NCI-H510A treated with DMSO at 0.1 percent for 48 hours (cell line): ENCODE results near the gene ADCY2.
A peak's percentile ranks its signal among the peaks of the same experiment; 100 is the strongest.

Source experiments
- DNase-seq: peaks from one replicate; lab custom pipeline; 2025; lab: John Stamatoyannopoulos, UW

The ADCY2 gene

DNA sequence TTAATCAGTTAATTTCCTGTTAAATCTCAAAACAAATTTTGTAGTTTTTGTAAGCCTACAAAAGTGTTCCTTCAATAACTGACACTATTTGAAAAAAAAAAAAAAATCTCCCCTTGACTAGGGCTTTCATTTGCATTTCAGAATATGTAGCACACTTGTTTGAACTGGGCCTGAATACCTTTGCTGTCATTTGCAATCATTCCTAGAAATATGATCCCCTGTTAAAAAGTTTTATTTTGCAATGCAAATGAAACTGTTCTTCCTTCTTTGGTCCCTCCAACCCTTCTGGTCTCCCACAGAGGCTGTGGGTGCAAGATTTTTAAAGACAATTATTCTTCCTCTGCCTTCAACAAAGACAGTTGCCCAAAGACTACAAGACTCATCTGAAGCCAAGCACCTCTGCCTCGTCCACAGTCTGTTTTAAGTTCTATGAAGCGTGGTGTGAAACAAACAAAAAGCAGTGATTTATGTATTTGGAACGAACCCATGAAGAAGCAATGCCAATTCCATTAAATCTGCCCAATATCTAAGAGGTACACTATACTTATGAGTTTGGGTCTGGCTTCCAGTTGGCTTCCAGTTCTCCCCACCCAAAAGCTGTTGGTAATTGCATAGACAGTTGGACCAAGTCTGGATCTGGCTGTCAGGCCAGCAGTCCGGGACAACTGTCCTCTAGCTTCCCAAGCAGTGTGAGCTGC is 388.9 kb downstream of the ADCY2 start:
- no peak for DNase-seq

GRCh38 chr5:7787770-7788169 is 391.8 kb downstream of the ADCY2 start:
- DNase-seq, result no peak

GRCh38 chr5:7789567-7789966 is 393.6 kb downstream of the ADCY2 start:
- no peak for DNase-seq

GRCh38 chr5:7793895-7794294 is 398.0 kb downstream of the ADCY2 start:
- no peak for DNase-seq

DNA sequence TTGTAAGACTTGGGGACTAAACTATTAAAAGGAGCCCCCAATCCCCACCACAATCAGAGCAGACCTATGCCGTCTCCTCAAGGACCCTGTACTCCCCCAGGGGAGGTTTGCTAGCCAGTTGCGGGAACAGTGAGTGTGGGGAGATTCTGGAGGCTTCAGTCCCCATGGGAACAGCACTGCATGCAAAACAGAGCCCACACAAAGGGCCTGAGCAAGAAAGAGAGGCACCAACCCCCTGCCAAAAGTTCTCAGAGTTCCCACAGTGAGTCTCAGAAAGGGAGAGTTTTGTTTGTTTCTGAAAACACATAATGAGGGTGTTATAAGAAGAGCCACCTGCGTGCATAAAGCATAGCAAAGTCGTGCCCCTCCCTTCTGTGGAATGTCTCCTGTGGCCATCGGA is 398.4 kb downstream of the ADCY2 start:
- DNase-seq, result no peak

GRCh38 chr5:7794823-7795222 is 398.9 kb downstream of the ADCY2 start:
- no peak for DNase-seq

- no peak for DNase-seq
Observed at GRCh38 chr5:7795306-7795705, 399.4 kb downstream of the ADCY2 start.

GRCh38 chr5:7801891-7802614 is 406.1 kb downstream of the ADCY2 start:
- DNase-seq, result peak; percentile 46

DNA sequence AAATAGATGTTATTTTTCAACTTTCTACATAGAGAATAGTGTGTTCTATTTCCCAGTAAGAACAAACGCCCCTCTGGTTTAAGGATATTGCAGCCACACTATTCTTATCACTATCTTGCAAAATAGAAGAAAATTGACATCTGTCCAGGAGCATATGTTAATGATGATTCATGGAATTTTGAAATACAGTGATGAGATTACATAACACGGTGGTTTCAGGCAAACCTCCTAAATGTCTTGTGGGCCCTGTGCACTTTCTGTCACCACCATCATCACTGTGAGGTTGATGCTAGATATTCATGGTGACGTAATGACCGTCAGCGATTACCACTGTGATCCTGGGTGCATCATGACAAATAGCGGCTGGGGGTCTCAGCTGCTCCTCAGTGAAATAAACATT is 406.9 kb downstream of the ADCY2 start:
- DNase-seq, result no peak

- no peak for DNase-seq
Observed at GRCh38 chr5:7803937-7804336, 408.0 kb downstream of the ADCY2 start.

DNA sequence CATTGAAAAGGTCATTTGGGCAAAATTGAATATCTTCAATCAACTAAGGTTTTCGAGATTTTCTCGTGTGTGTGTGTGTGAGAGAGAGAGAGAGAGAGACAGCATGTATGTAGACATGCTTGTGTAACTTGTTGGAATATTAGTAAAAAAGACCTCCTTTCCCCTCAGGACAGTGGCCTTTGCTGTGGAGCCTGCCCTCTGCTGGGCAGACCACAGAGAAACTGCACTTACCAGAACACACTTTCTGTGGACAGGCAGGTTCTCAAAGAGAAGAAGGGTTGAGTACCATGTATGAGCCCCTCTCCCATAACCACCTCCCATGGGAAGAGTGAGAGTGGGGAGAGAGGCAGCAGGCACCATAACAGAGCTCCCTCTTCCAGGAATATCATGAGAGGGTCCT is 409.4 kb downstream of the ADCY2 start:
- no peak for DNase-seq

DNA sequence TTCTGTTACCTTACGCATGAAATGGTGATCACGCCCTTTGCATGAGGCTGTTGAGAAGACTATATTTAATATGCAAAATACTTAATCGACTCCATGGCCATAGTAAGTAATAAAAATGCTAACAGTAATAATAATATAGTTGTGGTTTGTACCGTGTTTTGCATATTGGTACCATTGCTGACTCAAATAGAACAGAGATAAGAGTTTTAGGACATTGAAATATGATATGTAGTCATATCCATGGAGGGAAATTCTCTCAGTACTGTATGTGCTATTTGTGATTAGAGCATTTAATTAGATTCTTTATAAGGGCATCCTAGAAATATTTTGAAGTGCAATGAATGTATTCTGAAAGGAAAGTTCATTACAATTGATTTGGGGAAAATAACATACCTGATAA is 413.1 kb downstream of the ADCY2 start:
- DNase-seq, result no peak

DNA sequence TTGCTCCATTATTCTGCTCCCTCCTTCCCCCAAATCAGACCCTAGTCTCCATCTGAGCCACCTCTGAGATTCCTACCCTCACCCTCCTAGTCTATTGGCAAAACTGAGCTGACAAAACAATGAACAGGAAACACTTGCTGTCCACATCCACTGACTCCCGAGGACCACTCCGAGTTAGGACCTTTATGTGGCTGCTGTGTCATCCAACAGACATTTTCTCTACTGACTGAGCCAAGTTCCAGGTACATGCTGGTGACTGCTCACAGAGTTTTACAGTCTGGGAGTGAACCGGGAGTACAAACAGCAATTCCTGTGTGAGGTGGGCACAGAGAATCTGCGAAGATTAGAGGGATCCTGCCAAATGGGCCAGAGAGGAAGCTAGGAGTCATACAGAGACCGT is 415.8 kb downstream of the ADCY2 start:
- no peak for DNase-seq

DNA sequence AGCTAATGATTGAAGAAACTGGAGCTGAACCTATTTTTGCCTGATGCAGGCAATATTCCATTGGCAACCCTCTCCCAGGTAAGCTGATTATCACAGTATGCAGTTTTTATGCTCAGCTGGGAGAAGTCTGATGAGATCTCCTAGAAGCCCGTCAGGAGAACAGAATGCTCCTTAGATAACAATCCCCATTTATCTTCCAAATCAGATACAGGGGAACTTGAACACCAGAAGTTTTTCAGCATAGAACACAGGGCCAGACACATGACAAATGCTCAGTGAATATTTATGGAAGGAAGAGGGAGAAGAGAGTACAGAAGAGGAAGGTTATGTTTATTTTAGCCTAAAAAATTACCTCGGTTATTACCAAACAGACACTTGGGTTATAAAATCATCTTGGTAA is 417.1 kb downstream of the ADCY2 start:
- no peak for DNase-seq

DNA sequence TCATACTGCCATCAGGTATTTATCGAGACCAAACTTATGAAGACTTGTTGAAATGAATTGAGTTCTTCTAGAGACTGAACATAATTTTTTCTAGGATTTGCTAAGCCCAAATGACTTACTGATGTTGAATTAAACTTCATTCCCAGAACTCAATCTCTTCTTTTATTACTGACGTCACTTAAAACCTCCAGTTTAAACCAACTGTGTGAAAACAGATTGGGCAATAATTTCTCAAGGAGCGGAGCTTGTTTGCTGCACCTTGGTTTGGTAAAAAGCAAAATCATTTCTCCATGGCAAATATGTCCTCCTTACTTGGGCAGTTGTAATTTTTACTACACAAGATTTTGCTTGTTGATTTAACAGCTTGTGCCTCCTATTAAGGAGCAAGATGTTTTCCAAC is 417.6 kb downstream of the ADCY2 start:
- DNase-seq, result no peak

GRCh38 chr5:7814816-7815215 is 418.9 kb downstream of the ADCY2 start:
- DNase-seq, result no peak

- peak; percentile 69 for DNase-seq
Observed at GRCh38 chr5:7815892-7816534, 420.1 kb downstream of the ADCY2 start.

- DNase-seq, result no peak
Observed at GRCh38 chr5:7816535-7816901, 420.6 kb downstream of the ADCY2 start.

DNA sequence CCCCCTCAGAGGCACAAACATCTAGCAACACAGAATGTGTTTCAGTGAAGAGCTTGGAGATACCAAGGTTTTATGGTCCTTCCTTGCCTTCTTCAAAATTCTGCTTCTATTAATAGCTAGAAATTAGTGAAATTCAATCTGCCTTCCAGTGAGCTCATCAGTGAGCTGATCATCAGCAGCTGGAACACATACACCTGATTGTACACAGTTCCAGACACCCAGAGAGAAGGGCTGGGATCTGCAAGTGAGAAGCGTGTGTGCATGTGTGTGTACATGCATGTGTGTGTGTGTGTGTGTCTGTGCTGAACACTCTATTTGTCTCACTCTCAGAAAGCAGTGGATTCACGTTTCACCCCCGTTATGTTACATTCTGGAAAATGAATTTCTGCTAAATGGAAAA is 426.5 kb downstream of the ADCY2 start:
- no peak for DNase-seq

DNA sequence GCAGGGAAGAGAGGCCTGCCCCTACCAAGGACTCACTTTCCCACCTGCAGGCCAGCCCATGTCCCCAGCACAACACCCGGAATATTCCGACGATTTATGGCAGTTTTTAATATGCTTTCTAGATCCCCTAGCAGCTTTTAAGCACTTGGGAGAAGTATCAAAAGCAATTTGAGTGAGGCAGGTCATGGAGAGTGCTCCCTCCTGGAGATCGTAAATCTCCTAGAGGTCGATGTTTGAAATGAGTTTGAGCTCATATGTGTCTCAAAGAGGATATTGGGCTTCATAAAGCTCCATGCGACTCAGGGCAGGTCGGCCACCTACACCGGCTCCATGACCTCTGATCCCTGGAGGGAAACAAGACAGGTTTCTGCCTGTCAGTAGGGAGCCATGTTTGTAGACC is 427.7 kb downstream of the ADCY2 start:
- no peak for DNase-seq

DNA sequence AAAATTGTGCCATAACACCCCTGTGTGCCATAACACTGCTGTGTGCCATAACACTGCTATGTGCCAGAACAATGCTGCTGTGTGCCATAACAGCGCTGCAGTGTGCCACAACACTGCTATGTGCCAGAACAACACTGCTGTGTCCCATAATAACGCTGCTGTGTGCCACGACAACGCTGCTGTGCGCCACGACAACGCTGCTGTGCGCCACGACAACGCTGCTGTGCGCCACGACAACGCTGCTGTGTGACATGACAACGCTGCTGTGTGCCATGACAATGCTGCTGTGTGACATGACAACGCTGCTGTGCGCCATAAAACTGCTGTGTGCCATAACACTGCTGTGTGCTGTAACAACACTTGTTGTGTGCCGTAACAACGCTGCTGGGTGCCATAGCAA is 429.1 kb downstream of the ADCY2 start:
- no peak for DNase-seq

DNA sequence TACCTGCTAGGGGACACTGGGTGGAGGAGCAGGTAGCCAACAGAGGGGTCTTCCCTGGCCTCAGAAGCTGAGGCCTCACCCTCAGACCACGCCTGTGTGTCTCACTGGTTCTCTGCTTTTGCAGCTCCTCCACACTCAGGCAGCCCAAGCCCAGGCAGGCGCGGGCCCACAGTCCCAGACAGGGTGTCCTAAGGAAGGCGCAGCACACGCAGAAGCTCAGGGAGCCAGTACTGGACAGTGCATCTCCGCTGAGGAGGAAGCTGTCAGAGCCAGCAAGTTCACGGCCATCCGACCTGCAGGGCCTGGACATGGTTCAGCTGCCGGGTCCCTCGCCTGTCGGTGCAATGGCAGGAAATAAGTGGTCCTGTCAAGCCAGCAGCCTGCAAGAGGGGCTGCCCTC is 429.7 kb downstream of the ADCY2 start:
- no peak for DNase-seq

DNA sequence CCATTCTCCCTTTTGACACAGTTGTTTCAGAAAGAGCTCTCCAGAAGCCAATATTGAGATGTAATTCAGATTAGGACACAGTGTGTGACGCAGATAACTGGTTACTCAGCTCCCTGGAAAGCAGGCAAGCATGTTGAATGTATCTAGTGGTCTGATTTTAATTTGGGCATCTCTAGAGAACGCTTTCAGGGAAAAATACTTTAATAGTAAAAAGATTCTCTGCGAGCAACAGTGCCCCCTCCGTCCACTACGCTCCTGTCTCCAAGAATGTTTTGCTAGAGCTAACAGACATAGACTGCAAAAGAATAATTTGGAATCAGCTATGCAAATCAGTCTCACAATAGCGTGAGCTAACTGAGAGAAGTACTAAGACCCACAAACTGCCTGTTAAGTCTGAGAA is 431.7 kb downstream of the ADCY2 start:
- no peak for DNase-seq

- DNase-seq, result no peak
Observed at GRCh38 chr5:7828269-7828668, 432.3 kb downstream of the ADCY2 start.
